HepG2 (cell line): ENCODE measurements around the gene CSTB. TPM values are rescaled to one million over a fixed set of nuclear protein-coding genes. Genes with fewer than 3 reads are reported as not detected.

ENCODE experiments used
- ARNTL ChIP-seq: sonication (generic); formaldehyde crosslinking; IDR thresholded peaks from 2 replicates; pipeline ENCODE4 v1.4.0; 2020; ENCODE audit warnings: mild to moderate bottlenecking, missing genetic modification reagents
- FOXA3 ChIP-seq: IDR thresholded peaks from 2 replicates; pipeline ENCODE4 v1.6.1; 2016; ENCODE audit warnings: missing genetic modification reagents, missing compliant biosample characterization
- JUND ChIP-seq: sonication (generic); formaldehyde crosslinking; IDR thresholded peaks from 2 replicates; pipeline ENCODE4 v1.8.0; 2022; ENCODE audit warnings: mild to moderate bottlenecking, missing genetic modification reagents
- KLF16 ChIP-seq, 2 experiments: sonication (generic) in 1 of 2; formaldehyde crosslinking in 1 of 2; IDR thresholded peaks; 2 replicates each; pipeline versions ENCODE4 v1.6.1 to v1.8.0; 2016 to 2023; ENCODE audit warnings: missing genetic modification reagents in 2 of 2, missing compliant biosample characterization in 1 of 2
- KLF9 ChIP-seq: IDR thresholded peaks from 2 replicates; pipeline ENCODE4 v1.6.1; 2016; ENCODE audit warnings: low read depth
- NFYB ChIP-seq: sonication (generic); formaldehyde crosslinking; IDR thresholded peaks from 2 replicates; pipeline ENCODE4 v1.4.0; 2020; ENCODE audit warnings: missing genetic modification reagents
- SALL1 ChIP-seq: sonication (generic); formaldehyde crosslinking; IDR thresholded peaks from 2 replicates; pipeline ENCODE4 v1.8.0; 2022; ENCODE audit warnings: mild to moderate bottlenecking, missing genetic modification reagents
- SAP130 ChIP-seq: IDR thresholded peaks from 2 replicates; pipeline ENCODE4 v1.6.1; 2016; ENCODE audit warnings: low read depth
- ZBTB42 ChIP-seq: sonication (generic); formaldehyde crosslinking; IDR thresholded peaks from 2 replicates; pipeline ENCODE4 v1.5.0; 2020; ENCODE audit warnings: mild to moderate bottlenecking, missing genetic modification reagents
- ZKSCAN8 ChIP-seq: IDR thresholded peaks from 2 replicates; pipeline ENCODE4 v1.6.1; 2016; ENCODE audit warnings: borderline replicate concordance, missing genetic modification reagents, missing compliant biosample characterization
- ZNF260 ChIP-seq: sonication (generic); formaldehyde crosslinking; IDR thresholded peaks from 2 replicates; pipeline ENCODE4 v1.4.0; 2020; ENCODE audit warnings: missing genetic modification reagents, low read depth, mild to moderate bottlenecking, borderline replicate concordance
- ZNF296 ChIP-seq: sonication (generic); formaldehyde crosslinking; conservative IDR thresholded peaks from 2 replicates; pipeline ENCODE4 v1.5.0; 2020; ENCODE audit warnings: mild to moderate bottlenecking, missing genetic modification reagents
- ZNF619 ChIP-seq: sonication (generic); formaldehyde crosslinking; IDR thresholded peaks from 2 replicates; pipeline ENCODE4 v1.4.0; 2020; ENCODE audit warnings: mild to moderate bottlenecking, missing genetic modification reagents
- ZNF670 ChIP-seq: sonication (generic); formaldehyde crosslinking; IDR thresholded peaks from 2 replicates; pipeline ENCODE4 v1.8.0; 2022; ENCODE audit warnings: mild to moderate bottlenecking, missing genetic modification reagents, borderline replicate concordance
- polyA plus RNA-seq, 8 experiments: library from polyadenylated mRNA; depleted of rRNA in 3 of 8; stranded (reverse) in 7 of 8; unstranded in 1 of 8; fragments of >200 nt; fragmentation: Illumina TruSeq in 4 of 8; extraction: Trizol in 4 of 8; gene quantifications; 2 replicates each; pipeline versions ENCODE4 v1.2.1 to v1.2.3, GENCODE V29; 2011 to 2016; ENCODE audit warnings: low read depth in 4 of 8, missing spikeins in 1 of 8, mixed read lengths in 1 of 8; ENCODE audit not compliant: insufficient read depth in 1 of 8
- total RNA-seq, 5 experiments: library from RNA; depleted of rRNA; stranded (reverse); fragments of >200 nt; fragmentation: Illumina TruSeq; extraction: Trizol; gene quantifications; 2 replicates each; pipeline ENCODE4 v1.2.3, GENCODE V29; 2016; ENCODE audit warnings: low read depth in 1 of 5
- TF ChIP-seq, protein P1 (sequence below): sonication (generic); formaldehyde crosslinking; IDR thresholded peaks from 2 replicates; pipeline ENCODE4 v1.8.0; 2022; ENCODE audit warnings: missing genetic modification reagents, mild to moderate bottlenecking, borderline replicate concordance
- TF ChIP-seq, protein P2 (sequence below), 2 experiments: sonication (generic) in 1 of 2; formaldehyde crosslinking in 1 of 2; IDR thresholded peaks; 2 replicates each; pipeline versions ENCODE4 v1.6.1 to v1.9.0; 2014 to 2022; ENCODE audit warnings: antibody characterized with exemption in 1 of 2, borderline replicate concordance in 1 of 2, inconsistent platforms in 1 of 2, low read depth in 1 of 2, missing genetic modification reagents in 1 of 2
- TF ChIP-seq, protein P3 (sequence below): sonication (generic); formaldehyde crosslinking; IDR thresholded peaks from 2 replicates; pipeline ENCODE4 v1.9.0; 2021; ENCODE audit warnings: missing genetic modification reagents, mild to moderate bottlenecking, borderline replicate concordance
- TF ChIP-seq, protein P4 (sequence below): sonication (generic); formaldehyde crosslinking; conservative IDR thresholded peaks from 2 replicates; pipeline ENCODE4 v1.4.0; 2020; ENCODE audit warnings: missing genetic modification reagents

CSTB gene
- total and polyA plus RNA-seq, 2 of the 13 experiments (the other 11 are each of a cell fraction or from before 2014, with no cell fraction given) = 11.7 to 94.1 TPM

DNA sequence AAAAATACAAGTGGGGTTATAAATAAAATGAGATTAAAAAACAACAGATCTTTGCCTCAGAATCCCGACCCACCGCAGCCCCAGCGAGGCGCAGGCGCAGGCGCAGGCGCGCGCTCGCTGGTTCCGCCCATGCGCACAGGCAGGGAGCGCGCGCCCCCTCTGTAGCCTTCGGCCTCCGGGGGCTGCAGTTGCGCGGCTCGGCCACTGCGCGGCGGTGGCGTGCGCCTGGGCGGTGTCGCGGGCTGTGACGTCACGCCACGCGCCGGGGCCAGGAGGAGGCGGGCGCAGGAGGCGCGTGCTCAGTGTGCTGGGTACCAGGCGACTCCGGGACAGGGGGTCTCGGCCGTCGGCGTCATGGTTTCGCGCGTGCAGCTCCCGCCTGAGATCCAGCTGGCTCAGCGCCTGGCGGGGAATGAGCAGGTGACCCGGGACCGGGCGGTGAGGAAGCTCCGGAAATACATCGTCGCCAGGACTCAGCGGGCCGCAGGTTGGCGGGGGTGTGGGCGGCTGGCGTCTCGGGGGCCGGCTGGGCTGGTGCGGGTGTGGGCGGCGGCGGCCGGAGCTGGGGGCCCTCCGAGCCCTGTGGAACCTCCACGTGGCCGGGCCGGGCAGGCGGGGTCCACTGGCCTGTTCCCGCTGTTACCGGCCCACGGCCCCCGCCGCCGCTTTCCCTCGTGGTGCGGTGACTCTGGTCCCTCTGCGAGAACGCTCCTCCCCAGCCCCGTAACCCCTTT lies 13.3 kb upstream of the CSTB start, which contains the start of gene RRP1 (continued):
- TF ChIP-seq, protein P1, sequence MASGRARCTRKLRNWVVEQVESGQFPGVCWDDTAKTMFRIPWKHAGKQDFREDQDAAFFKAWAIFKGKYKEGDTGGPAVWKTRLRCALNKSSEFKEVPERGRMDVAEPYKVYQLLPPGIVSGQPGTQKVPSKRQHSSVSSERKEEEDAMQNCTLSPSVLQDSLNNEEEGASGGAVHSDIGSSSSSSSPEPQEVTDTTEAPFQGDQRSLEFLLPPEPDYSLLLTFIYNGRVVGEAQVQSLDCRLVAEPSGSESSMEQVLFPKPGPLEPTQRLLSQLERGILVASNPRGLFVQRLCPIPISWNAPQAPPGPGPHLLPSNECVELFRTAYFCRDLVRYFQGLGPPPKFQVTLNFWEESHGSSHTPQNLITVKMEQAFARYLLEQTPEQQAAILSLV = peak; percentile 93; the same call in 1 of the 2 replicates
- TF ChIP-seq, protein P2, sequence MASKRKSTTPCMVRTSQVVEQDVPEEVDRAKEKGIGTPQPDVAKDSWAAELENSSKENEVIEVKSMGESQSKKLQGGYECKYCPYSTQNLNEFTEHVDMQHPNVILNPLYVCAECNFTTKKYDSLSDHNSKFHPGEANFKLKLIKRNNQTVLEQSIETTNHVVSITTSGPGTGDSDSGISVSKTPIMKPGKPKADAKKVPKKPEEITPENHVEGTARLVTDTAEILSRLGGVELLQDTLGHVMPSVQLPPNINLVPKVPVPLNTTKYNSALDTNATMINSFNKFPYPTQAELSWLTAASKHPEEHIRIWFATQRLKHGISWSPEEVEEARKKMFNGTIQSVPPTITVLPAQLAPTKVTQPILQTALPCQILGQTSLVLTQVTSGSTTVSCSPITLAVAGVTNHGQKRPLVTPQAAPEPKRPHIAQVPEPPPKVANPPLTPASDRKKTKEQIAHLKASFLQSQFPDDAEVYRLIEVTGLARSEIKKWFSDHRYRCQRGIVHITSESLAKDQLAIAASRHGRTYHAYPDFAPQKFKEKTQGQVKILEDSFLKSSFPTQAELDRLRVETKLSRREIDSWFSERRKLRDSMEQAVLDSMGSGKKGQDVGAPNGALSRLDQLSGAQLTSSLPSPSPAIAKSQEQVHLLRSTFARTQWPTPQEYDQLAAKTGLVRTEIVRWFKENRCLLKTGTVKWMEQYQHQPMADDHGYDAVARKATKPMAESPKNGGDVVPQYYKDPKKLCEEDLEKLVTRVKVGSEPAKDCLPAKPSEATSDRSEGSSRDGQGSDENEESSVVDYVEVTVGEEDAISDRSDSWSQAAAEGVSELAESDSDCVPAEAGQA (IDR thresholded peaks at IDR 0.05; ENCODE audit: low read depth) = peak; percentile 74; the same call in 1 of the 2 replicates
- TF ChIP-seq, protein P2 (CRISPR knock-in tag; IDR thresholded peaks at IDR 0.05; ENCODE audit: borderline replicate concordance) = no peak
- TF ChIP-seq SALL1 (CRISPR knock-in tag) = peak; percentile 86
- peak; percentile 60; the same call in 1 of the 2 replicates for TF ChIP-seq FOXA3 (CRISPR knock-in tag)
- 0 out of 2 replicates have a peak, but pooled peaks have one; percentile 74 for TF ChIP-seq ZKSCAN8 (CRISPR knock-in tag)
- TF ChIP-seq, protein P3, sequence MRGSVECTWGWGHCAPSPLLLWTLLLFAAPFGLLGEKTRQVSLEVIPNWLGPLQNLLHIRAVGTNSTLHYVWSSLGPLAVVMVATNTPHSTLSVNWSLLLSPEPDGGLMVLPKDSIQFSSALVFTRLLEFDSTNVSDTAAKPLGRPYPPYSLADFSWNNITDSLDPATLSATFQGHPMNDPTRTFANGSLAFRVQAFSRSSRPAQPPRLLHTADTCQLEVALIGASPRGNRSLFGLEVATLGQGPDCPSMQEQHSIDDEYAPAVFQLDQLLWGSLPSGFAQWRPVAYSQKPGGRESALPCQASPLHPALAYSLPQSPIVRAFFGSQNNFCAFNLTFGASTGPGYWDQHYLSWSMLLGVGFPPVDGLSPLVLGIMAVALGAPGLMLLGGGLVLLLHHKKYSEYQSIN (CRISPR knock-in tag) = no peak
- TF ChIP-seq ARNTL = peak; percentile 69
- TF ChIP-seq NFYB = no peak
- TF ChIP-seq JUND (CRISPR knock-in tag) = 0 out of 2 replicates have a peak, but pooled peaks have one; percentile 52
- TF ChIP-seq ZNF619 = peak; percentile 90
- TF ChIP-seq ZNF670 (CRISPR knock-in tag) = peak; percentile 81; the same call in 1 of the 2 replicates
- TF ChIP-seq, protein P4, sequence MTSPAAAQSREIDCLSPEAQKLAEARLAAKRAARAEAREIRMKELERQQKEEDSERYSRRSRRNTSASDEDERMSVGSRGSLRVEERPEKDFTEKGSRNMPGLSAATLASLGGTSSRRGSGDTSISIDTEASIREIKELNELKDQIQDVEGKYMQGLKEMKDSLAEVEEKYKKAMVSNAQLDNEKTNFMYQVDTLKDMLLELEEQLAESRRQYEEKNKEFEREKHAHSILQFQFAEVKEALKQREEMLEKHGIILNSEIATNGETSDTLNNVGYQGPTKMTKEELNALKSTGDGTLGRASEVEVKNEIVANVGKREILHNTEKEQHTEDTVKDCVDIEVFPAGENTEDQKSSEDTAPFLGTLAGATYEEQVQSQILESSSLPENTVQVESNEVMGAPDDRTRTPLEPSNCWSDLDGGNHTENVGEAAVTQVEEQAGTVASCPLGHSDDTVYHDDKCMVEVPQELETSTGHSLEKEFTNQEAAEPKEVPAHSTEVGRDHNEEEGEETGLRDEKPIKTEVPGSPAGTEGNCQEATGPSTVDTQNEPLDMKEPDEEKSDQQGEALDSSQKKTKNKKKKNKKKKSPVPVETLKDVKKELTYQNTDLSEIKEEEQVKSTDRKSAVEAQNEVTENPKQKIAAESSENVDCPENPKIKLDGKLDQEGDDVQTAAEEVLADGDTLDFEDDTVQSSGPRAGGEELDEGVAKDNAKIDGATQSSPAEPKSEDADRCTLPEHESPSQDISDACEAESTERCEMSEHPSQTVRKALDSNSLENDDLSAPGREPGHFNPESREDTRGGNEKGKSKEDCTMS = no peak
- no peak for TF ChIP-seq ZNF296 (CRISPR knock-in tag)
- no peak for TF ChIP-seq ZBTB42
- TF ChIP-seq SAP130 (CRISPR knock-in tag) = peak; percentile 97
- TF ChIP-seq KLF16 (CRISPR knock-in tag; IDR thresholded peaks at IDR 0.05) = peak in 1 of 2 experiments; percentile 56; a peak in 1 of 4 replicates
- TF ChIP-seq ZNF260 (CRISPR knock-in tag) = no peak
- no peak for TF ChIP-seq KLF9 (CRISPR knock-in tag)
